Astrocyte (in vitro differentiated cells and primary cell): ENCODE results near the gene AKT3.

Experiments used
- CTCF ChIP-seq: IDR thresholded peaks from 2 replicates; pipeline ENCODE4 v1.5.1; 2011; ENCODE audit warnings: low read depth, mild to moderate bottlenecking, inconsistent platforms, low read length, moderate library complexity; ENCODE audit not compliant: insufficient read depth
- EZH2 ChIP-seq: IDR thresholded peaks from 2 replicates; pipeline ENCODE4 v1.6.1; 2012; ENCODE audit warnings: mild to moderate bottlenecking, low read length, inconsistent platforms; ENCODE audit not compliant: insufficient read depth

GRCh38 chr1:243520831-243521230 lies 329.2 kb downstream of the AKT3 start:
- TF ChIP-seq CTCF (no peak), EZH2 (no peak)
